IPS-20b (cell line): ENCODE results near the gene ANAPC2.

Source experiments
- H3K27ac ChIP-seq: one replicate; pipeline ENCODE4 v1.5.1; 2013; ENCODE audit warnings: low read length
- H3K27me3 ChIP-seq: 2 replicates; pipeline ENCODE4 v1.6.1; 2013; ENCODE audit warnings: mild to moderate bottlenecking, low read length, inconsistent platforms; ENCODE audit not compliant: insufficient read depth
- H3K36me3 ChIP-seq: 2 replicates; pipeline ENCODE4 v1.6.1; 2013; ENCODE audit warnings: low read depth, mild to moderate bottlenecking, inconsistent platforms, low read length, moderate library complexity; ENCODE audit not compliant: insufficient read depth
- H3K4me1 ChIP-seq: 2 replicates; pipeline ENCODE4 v1.6.1; 2013; ENCODE audit warnings: mild to moderate bottlenecking, control low read depth, inconsistent platforms, low read length, moderate library complexity; ENCODE audit not compliant: insufficient read depth
- H3K4me3 ChIP-seq: 2 replicates; pipeline ENCODE4 v1.5.1; 2013; ENCODE audit warnings: mild to moderate bottlenecking, low read length, inconsistent platforms
- H3K9ac ChIP-seq: 2 replicates; pipeline ENCODE4 v1.6.1; 2013; ENCODE audit warnings: low read depth, mild to moderate bottlenecking, inconsistent platforms, low read length, moderate library complexity
- H3K9me3 ChIP-seq: 2 replicates; pipeline ENCODE4 v1.6.1; 2013; ENCODE audit warnings: mild to moderate bottlenecking, low read depth, low read length, inconsistent platforms; ENCODE audit not compliant: insufficient read depth

ANAPC2 gene

GRCh38 chr9:137231372-137232039 is 43.1 kb upstream of the ANAPC2 start:
- Histone ChIP-seq H3K9me3 (no peaks in the 10 kb centered on the region), H3K36me3 (no peaks in the 10 kb centered on the region), H3K9ac (no peak overlapping the region), H3K27ac (no peak overlapping the region), H3K4me3 (no peak overlapping the region), H3K27me3 (no peaks in the 10 kb centered on the region), H3K4me1 (no peaks in the 10 kb centered on the region)

- Histone ChIP-seq H3K9me3 (no peaks in the 10 kb centered on the region), H3K36me3 (no peaks in the 10 kb centered on the region), H3K27ac (no peak within 1 kb of the TSS), H3K9ac (no peak within 1 kb of the TSS), H3K4me3 (no peak within 1 kb of the TSS), H3K4me1 (no peaks in the 10 kb centered on the region), H3K27me3 (no peaks in the 10 kb centered on the region)
Measured at GRCh38 chr9:137230705-137231371, 42.5 kb upstream of the ANAPC2 start, which contains the start of gene SLC34A3. Gene SLC34A3, plus strand, starts transcription at chr9:137230901. Its CDS starts 802 bp downstream, at chr9:137231703.

- Histone ChIP-seq H3K27me3 (no peaks in the 10 kb centered on the region), H3K4me1 (no peaks in the 10 kb centered on the region), H3K9ac (no peak overlapping the region), H3K27ac (no peak overlapping the region), H3K36me3 (no peaks in the 10 kb centered on the region), H3K9me3 (no peaks in the 10 kb centered on the region), H3K4me3 (no peak overlapping the region)
Measured at GRCh38 chr9:137229903-137230704, 41.7 kb upstream of the ANAPC2 start.

- no peak overlapping the region for H3K4me3 ChIP-seq
- no peaks in the 10 kb centered on the region for H3K9me3 ChIP-seq
- H3K9ac ChIP-seq: no peak overlapping the region
- H3K27ac ChIP-seq: no peak overlapping the region
- H3K4me1 ChIP-seq: no peaks in the 10 kb centered on the region
- H3K27me3 ChIP-seq: no peaks in the 10 kb centered on the region
- H3K36me3 ChIP-seq: no peaks in the 10 kb centered on the region
Measured at GRCh38 chr9:137228968-137229896, 40.9 kb upstream of the ANAPC2 start.

- H3K4me1 ChIP-seq: peaks cover 3% of the 10 kb centered on the region; the same call in 1 of the 2 replicates
- H3K9ac ChIP-seq: no peak overlapping the region
- no peaks in the 10 kb centered on the region for H3K36me3 ChIP-seq
- H3K27ac ChIP-seq: no peak overlapping the region
- H3K4me3 ChIP-seq: no peak overlapping the region
- H3K9me3 ChIP-seq: no peaks in the 10 kb centered on the region
- no peaks in the 10 kb centered on the region for H3K27me3 ChIP-seq
Measured at GRCh38 chr9:137228506-137228967, 40.2 kb upstream of the ANAPC2 start.

GRCh38 chr9:137227853-137228505 is 39.6 kb upstream of the ANAPC2 start:
- Histone ChIP-seq H3K4me3 (no peak overlapping the region), H3K36me3 (no peaks in the 10 kb centered on the region), H3K9me3 (no peaks in the 10 kb centered on the region), H3K27ac (no peak overlapping the region), H3K4me1 (peaks cover 3% of the 10 kb centered on the region; the same call in 1 of the 2 replicates), H3K9ac (no peak overlapping the region), H3K27me3 (peaks cover 2% of the 10 kb centered on the region)

- Histone ChIP-seq H3K27me3 (peaks cover 9% of the 10 kb centered on the region), H3K36me3 (no peaks in the 10 kb centered on the region), H3K27ac (no peak within 1 kb of the TSS), H3K9me3 (no peaks in the 10 kb centered on the region), H3K4me1 (peaks cover 3% of the 10 kb centered on the region; the same call in 1 of the 2 replicates), H3K4me3 (no peak within 1 kb of the TSS), H3K9ac (no peak within 1 kb of the TSS)
Measured at GRCh38 chr9:137227054-137227852, 38.9 kb upstream of the ANAPC2 start, which contains the start of gene RNF224. Gene RNF224, plus strand, starts transcription at chr9:137227502. Its CDS starts 834 bp downstream, at chr9:137228336.

- no peak overlapping the region for H3K4me3 ChIP-seq
- no peak overlapping the region for H3K9ac ChIP-seq
- peaks cover 3% of the 10 kb centered on the region; the same call in 1 of the 2 replicates for H3K4me1 ChIP-seq
- H3K27ac ChIP-seq: no peak overlapping the region
- H3K27me3 ChIP-seq: peaks cover 9% of the 10 kb centered on the region
- no peaks in the 10 kb centered on the region for H3K36me3 ChIP-seq
- no peaks in the 10 kb centered on the region for H3K9me3 ChIP-seq
Measured at GRCh38 chr9:137226338-137227053, 38.1 kb upstream of the ANAPC2 start.

GRCh38 chr9:137225699-137226331 is 37.5 kb upstream of the ANAPC2 start:
- peaks cover 9% of the 10 kb centered on the region for H3K27me3 ChIP-seq
- H3K4me3 ChIP-seq: no peak overlapping the region
- no peaks in the 10 kb centered on the region for H3K9me3 ChIP-seq
- peaks cover 3% of the 10 kb centered on the region; the same call in 1 of the 2 replicates for H3K4me1 ChIP-seq
- H3K9ac ChIP-seq: no peak overlapping the region
- no peaks in the 10 kb centered on the region for H3K36me3 ChIP-seq
- no peak overlapping the region for H3K27ac ChIP-seq
